GM21360 (cell line): ENCODE data around the gene SUPT4H1.

Source experiments
- ATAC-seq: cut with Tn5 transposase; IDR thresholded peaks from one replicate; pipeline ENCODE4 v1.9.1; 2021; ENCODE audit warnings: mild to moderate bottlenecking, moderate library complexity; ENCODE audit not compliant: unreplicated experiment

Gene SUPT4H1

DNA sequence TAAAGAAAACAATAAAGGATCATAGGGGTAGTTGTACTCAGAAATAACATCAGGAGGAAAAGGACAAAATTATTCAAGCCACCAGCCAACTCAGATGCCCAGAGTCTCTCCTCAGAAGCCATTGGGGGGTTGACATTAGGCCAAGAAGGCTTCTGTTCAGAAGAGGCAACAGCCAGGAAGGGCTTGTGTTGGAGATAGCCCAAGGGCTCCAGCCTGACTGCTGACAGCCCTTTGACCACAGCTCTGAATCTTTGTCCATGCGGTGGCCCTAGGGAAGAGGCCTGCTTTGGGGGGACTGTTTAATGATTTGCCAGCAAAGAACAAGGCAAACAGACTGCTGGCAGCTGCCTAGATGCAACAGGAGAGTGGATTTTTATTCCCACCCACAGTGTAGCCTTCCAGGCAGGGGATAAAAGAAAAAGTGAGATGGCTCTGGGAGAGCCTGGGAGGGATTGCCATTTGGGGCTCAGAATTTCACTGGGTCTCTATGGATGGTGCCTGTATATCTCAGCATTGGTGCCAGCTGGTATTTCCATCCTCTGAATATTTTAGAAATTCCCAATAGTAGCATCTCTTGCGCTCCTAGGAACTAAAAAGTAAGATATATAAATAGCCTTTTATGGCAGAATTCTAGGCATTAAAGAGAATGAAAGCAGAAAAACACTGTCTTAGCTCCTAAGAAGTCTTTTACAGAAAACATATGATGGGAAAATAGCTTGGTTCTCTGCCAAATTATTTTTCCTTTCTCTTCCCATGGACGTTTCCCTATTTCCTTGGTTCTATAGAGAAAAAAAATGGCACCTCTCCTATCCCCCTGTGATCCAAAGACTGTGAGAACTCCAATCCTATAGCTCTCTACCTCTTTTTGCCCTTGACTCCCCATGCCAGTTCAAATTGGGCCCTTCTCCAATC lies 29.4 kb upstream of the SUPT4H1 start:
- ATAC-seq = no peak

GRCh38 chr17:58380207-58381123 lies 28.5 kb upstream of the SUPT4H1 start:
- no peak for ATAC-seq

GRCh38 chr17:58379511-58379824 lies 27.5 kb upstream of the SUPT4H1 start:
- ATAC-seq = no peak

DNA sequence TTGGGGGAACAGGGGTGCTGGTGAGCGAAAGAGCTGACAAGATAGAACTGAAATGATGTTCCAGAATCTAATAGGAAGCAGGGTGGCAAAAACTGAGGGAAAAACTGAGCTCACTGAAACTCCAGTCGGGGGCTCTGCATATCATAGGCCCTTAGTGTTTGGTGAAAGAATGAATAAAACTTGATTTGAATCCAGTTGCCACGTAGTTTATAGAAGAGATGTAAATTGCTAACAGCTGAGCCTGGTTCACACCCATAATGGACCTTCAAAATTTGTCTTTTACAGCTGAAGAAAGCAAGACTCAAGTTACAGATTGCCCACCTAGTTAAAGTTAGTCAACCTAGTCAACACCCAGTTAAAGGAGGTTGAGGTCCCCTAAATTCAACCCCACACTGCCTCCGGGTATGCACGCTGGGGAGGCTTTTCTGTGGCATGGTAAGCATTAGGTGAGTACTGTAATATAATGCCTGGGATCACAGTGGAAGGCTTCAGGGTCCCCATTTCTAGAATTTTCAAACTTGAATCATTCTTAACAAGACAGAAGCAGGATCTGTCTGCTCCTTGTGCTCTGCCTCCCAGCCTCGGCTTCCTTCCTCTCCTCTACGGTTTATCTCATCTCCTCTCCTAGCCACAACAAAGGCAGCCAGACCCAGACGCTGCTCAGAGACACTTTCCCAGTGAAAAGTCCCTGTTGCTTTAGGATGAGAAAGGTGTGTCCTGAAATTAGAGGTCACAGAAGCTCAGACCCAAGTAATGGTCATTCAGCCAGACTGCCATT lies 26.9 kb upstream of the SUPT4H1 start:
- ATAC-seq = no peak

DNA sequence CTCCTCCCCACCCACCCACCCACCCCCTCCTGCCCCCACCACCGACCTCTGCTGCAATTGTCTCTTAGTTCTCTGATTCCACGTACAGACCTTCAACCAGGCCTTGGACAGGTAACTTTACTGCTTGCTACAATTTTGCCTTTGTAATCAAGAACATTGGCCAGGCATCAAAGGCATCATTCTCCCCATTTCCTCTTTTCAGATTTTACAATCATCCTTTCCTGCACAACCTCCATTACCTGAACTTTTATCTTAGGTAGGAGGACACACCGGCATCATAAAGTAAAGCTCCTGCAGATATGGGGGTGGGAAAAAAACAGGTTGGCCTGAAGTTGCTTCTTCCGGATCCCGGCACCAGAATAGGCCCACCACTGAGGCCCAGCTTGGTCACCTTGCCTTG lies 25.7 kb upstream of the SUPT4H1 start:
- no peak for ATAC-seq

DNA sequence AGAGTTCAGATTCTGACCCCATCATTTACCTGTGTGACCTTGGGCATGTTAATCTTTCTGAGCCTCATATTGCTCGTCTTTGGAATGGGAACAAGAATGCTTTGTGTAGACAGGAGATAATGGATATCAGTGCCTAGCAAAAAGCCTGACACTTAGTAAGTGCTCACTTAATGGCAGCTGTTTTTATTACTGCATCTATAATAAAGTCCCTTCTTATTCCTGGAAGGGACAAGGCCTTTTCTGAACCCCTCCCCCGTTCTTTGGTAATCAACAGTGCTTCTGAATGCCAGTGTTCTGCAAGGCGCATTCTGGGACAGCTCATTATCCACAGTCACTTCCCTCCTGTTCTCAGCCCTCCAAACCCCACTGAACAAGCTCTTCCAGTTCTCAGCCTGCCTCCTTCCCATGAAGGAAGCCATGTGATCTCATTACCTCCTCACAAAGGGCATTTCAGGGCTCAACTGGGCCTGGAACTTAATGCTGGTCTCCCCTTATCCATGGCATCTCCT lies 25.1 kb upstream of the SUPT4H1 start:
- ATAC-seq = no peak

DNA sequence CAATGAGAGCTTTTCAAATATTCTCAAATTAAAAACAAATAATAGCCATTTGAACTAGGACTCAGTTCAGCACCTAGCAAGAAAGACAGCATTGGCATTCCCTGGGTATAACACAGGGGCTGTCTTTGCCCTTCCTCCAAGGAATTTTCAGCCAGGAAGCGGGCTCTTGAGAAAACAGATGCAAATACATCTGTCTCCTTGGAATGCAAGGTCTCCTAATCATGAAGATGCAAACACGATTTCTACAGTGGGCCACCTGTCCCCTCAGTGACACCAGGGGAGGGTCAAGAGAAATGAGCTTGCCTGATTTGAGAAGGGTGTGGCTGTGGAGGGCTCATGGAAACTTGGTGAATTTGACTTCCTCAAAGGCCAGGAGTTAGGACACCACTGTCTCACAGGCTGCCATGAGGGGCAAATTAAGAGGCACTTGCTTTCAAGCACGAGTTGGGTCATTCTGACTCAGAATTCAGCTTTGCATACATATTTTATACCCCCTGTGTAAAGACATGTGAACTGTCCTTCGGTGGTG lies 24.5 kb upstream of the SUPT4H1 start:
- ATAC-seq = no peak

- ATAC-seq = no peak
These were observed 23.8 kb upstream of the SUPT4H1 start for GRCh38 chr17:58375811-58376210.

DNA sequence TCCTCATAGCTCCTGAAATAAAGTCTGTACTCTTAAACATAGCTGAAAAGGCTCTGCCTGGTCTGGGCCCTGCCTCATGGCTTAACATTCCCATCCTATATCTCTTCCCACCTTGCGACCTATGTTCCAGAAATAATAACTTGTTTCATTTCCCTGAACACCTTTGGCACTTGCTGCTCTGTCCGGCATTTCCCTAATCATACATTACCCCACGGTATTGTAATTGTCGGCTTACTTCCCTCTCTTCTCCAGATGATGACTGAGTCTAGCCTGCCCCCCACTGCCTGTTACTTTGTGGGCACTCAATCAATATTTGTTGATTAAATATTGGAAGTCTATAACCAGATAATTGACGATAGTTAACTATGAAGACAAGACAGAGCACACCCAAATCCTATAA lies 23.3 kb upstream of the SUPT4H1 start:
- no peak for ATAC-seq

DNA sequence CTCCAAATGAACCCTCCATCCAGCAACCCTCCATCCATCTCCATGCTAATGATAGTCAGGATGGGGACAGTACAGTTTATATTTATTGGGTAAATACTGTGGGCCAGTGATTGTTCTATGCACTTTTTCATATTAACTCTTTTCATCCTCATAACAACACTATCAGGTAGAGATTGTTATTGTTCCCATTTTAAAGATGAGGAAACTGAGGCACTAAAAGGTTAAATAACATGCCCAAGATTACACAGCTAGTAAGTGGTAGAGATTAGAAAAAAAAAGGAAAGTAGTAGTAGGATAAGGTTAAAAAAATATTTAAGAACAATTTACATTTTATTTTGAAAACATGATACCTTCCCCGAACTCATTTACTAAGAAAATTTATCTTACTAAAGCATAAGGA lies 21.9 kb upstream of the SUPT4H1 start:
- ATAC-seq = no peak

GRCh38 chr17:58373003-58373402 lies 21.0 kb upstream of the SUPT4H1 start:
- ATAC-seq = no peak

DNA sequence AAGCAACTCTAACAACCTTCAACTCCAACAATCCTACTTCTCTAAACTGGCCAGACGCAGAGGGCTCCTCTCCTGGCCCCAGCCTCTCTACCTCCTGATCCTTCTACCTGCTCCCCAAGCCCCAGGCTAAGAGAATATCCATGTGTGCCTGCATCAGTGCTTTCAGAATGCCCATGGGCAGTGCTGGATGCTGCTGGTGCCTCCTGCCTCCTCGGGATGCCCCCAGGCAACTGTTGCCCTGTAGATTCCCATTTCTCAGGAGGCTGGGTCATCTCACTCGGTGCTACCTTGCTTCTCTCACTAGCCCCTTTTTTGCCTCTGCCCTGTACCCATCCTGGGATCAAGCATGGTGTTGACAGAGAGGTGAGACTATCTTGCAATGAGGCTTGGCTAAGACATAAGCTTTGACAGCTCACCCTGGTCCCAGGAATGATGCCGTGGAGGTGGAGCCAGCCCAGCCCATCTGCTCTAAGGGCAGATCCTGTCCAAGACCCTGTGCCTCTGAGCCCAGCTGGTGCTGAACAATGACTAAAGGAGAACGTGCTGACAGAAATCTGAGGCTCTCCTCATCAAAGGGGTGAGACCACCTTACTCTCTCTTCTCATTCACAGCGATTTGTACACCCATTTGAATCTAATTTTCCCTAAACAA lies 19.4 kb upstream of the SUPT4H1 start:
- no peak for ATAC-seq

- ATAC-seq = no peak
These were observed 18.7 kb upstream of the SUPT4H1 start for GRCh38 chr17:58370716-58371115.

DNA sequence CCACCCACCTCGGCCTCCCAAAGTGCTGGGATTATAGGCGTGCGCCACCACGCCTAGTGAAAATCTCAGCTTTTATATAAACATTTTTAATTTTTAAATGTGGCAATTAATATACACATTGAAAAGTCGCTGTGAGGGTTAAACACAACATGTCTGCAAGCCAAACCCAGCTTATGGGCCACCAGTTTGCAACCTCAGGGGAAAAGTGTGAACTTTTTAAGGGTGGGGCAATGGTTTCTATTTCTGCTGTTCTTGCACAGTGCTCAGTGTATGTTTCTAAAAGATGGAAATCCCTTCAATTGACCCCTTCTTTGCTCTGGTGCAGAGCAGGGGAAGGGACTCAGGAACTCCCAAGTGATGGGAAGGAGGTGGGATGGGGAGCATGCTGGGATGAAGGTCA lies 18.3 kb upstream of the SUPT4H1 start:
- no peak for ATAC-seq

GRCh38 chr17:58369214-58370031 lies 17.4 kb upstream of the SUPT4H1 start:
- ATAC-seq = no peak

GRCh38 chr17:58368860-58369213 lies 16.8 kb upstream of the SUPT4H1 start:
- no peak for ATAC-seq

DNA sequence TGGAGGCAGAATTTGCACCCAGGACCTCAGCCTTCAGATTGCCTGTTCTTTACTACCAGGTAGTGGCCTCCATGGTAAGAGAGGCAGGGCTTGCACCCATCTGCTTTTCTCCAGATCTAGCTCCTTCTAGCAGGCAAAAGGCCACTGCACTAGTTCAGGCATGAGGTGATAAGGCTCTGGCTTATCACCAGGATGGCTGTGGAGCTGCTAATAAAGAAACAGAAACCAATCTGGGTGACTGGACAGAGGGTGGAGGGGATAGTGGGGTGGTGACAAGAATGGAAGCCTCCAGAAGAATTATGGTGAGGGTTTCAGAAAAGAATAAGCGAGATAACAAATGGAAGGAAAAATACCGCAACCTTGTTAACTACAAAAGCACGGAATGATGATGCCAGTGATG lies 15.5 kb upstream of the SUPT4H1 start:
- ATAC-seq = no peak

- no peak for ATAC-seq
These were observed 14.1 kb upstream of the SUPT4H1 start for GRCh38 chr17:58365980-58366595.
